NCI-H1048 (cell line): ENCODE data around the gene OSGIN1.

ENCODE experiments used
- DNase-seq: peaks from one replicate; lab custom pipeline; 2025; lab: John Stamatoyannopoulos, UW

Gene OSGIN1

GRCh38 chr16:83952940-83953795 is at the start of gene OSGIN1:
TSS of gene OSGIN1 (plus strand) at chr16:83953240. CDS start at chr16:83957672, 4,432 bp downstream.
- DNase-seq = peak; percentile 31

GRCh38 chr16:83903751-83904150 is 49.3 kb upstream of the OSGIN1 start:
- DNase-seq = no peak

GRCh38 chr16:83906683-83907082 is 46.4 kb upstream of the OSGIN1 start:
- no peak for DNase-seq

GRCh38 chr16:83907111-83907510 is 45.9 kb upstream of the OSGIN1 start:
- DNase-seq = no peak

- no peak for DNase-seq
Observed at GRCh38 chr16:83907631-83908250, 45.3 kb upstream of the OSGIN1 start.

GRCh38 chr16:83908798-83909197 is 44.2 kb upstream of the OSGIN1 start:
- DNase-seq = no peak

- DNase-seq = no peak
Observed at GRCh38 chr16:83911290-83911689, 41.8 kb upstream of the OSGIN1 start.

GRCh38 chr16:83912519-83913244 is 40.4 kb upstream of the OSGIN1 start:
- DNase-seq = no peak

GRCh38 chr16:83913245-83913633 is 39.8 kb upstream of the OSGIN1 start:
- no peak for DNase-seq

GRCh38 chr16:83914091-83914710 is 38.8 kb upstream of the OSGIN1 start:
- no peak for DNase-seq

GRCh38 chr16:83915081-83915480 is 38.0 kb upstream of the OSGIN1 start:
- no peak for DNase-seq

- DNase-seq = no peak
Observed at GRCh38 chr16:83915491-83915890, 37.5 kb upstream of the OSGIN1 start.

GRCh38 chr16:83917152-83918120 is 35.6 kb upstream of the OSGIN1 start:
- no peak for DNase-seq

- DNase-seq = no peak
Observed at GRCh38 chr16:83920894-83921491, 32.0 kb upstream of the OSGIN1 start.

GRCh38 chr16:83923581-83924365 is 29.3 kb upstream of the OSGIN1 start:
- no peak for DNase-seq

- no peak for DNase-seq
Observed at GRCh38 chr16:83924686-83925085, 28.4 kb upstream of the OSGIN1 start.

GRCh38 chr16:83925095-83925905 is 27.7 kb upstream of the OSGIN1 start:
- DNase-seq = no peak

GRCh38 chr16:83925957-83926725 is 26.9 kb upstream of the OSGIN1 start:
- DNase-seq = no peak
